ENCODE results near the gene DYNC1H1.

DNA sequence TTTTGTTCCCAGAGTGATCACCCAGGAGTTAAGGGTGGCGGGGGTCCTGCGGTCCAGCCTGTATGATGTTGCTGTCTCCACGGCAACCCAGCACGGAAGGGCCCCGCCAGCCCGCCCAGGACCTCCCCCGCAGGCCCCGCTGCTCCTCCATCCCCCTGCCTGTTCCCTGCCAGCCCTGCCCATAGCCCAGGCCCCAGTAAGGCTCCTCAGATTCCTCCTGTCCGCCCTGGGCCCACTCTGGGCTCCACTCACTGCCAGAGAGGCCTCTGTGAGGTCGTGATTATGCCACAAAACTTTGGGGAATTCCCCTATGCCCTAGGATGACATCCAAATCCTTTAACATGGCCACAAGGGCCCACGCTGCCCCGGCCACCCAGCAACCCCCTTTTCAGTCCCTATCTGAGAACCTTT is 101.7 kb downstream of the DYNC1H1 start:
- TF ChIP-seq, protein P1, sequence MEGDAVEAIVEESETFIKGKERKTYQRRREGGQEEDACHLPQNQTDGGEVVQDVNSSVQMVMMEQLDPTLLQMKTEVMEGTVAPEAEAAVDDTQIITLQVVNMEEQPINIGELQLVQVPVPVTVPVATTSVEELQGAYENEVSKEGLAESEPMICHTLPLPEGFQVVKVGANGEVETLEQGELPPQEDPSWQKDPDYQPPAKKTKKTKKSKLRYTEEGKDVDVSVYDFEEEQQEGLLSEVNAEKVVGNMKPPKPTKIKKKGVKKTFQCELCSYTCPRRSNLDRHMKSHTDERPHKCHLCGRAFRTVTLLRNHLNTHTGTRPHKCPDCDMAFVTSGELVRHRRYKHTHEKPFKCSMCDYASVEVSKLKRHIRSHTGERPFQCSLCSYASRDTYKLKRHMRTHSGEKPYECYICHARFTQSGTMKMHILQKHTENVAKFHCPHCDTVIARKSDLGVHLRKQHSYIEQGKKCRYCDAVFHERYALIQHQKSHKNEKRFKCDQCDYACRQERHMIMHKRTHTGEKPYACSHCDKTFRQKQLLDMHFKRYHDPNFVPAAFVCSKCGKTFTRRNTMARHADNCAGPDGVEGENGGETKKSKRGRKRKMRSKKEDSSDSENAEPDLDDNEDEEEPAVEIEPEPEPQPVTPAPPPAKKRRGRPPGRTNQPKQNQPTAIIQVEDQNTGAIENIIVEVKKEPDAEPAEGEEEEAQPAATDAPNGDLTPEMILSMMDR (IDR thresholded peaks at IDR 0.05; ENCODE audit: poor library complexity), result no peak
- no peak for TF ChIP-seq EZH2 (IDR thresholded peaks at IDR 0.05; ENCODE audit: borderline replicate concordance)

Measured in hepatocyte (in vitro differentiated cells).